ENCODE results near the gene RIT2. TPM values are rescaled to one million over a fixed set of nuclear protein-coding genes. Genes with fewer than 3 reads are reported as not detected.

The RIT2 gene
- total RNA-seq, 4 donors from 2014 or later, result not detected

GRCh38 chr18:42901161-42901560 is 214.3 kb downstream of the RIT2 start:
- TF ChIP-seq CTCF (IDR thresholded peaks at IDR 0.05; ENCODE audit: low read depth), result no peak

- no peak for TF ChIP-seq CTCF (IDR thresholded peaks at IDR 0.05; ENCODE audit: low read depth)
These were observed 221.5 kb downstream of the RIT2 start for GRCh38 chr18:42893977-42894376.

GRCh38 chr18:42892181-42892580 is 223.3 kb downstream of the RIT2 start:
- no peak for TF ChIP-seq CTCF (IDR thresholded peaks at IDR 0.05; ENCODE audit: low read depth)

DNA sequence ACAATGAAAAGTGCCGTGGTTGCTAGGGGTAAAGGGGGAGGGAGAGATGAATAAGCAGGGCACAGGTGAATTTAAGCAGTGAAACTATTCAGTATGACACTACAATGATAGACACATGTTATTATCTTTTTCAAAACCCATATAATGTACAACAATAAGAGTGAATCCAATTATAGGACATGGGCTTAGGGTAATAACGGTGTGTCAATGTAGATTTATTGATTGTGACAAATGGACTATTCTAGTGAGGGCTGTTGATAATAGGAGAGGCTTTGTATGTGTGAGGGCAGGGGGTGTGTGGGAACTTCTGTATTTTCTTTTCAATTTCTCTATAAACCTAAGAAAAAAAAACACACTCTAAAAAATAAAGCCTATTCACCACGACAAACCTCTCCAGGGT is 223.8 kb downstream of the RIT2 start:
- TF ChIP-seq CTCF (IDR thresholded peaks at IDR 0.05; ENCODE audit: low read depth), result no peak

- no peak for TF ChIP-seq CTCF (IDR thresholded peaks at IDR 0.05; ENCODE audit: low read depth)
These were observed 232.3 kb downstream of the RIT2 start for GRCh38 chr18:42883169-42883568.

DNA sequence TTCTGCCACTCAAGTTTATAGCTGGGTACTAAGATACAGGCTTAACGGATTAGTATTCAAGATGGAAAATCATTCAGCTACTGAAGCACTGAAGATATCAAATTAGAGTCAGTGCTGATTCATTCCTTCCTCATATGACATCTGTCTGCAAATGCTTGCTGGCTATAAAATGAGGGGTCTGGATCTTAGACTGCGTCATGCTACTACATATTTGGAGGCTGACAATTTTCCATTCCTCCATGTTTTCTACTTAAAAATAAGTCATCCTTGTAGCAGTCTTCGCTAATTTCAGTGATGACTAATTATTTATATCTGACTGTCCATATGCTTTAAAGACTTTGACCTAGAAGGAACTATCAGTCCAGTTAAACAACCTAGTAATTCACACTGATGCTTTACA is 233.4 kb downstream of the RIT2 start:
- no peak for TF ChIP-seq CTCF (IDR thresholded peaks at IDR 0.05; ENCODE audit: low read depth)

GRCh38 chr18:42872838-42873237 is 242.6 kb downstream of the RIT2 start:
- TF ChIP-seq CTCF (IDR thresholded peaks at IDR 0.05; ENCODE audit: low read depth), result no peak

Measured in subcutaneous adipose tissue (tissue), 4 donors.